Activated naive CD8-positive, alpha-beta T cell treated with anti-CD3 and anti-CD28 coated beads, Interleukin-2, amount 50 U/mL, for 16 hours (primary cell): ENCODE measurements around the gene CDC34.

Experiments
- DNase-seq: peaks from one replicate; pipeline ENCODE4 v3.0.0-alpha.2; 2020; ENCODE audit warnings: low read depth, low spot score

The CDC34 gene

GRCh38 chr19:497491-497868 is 34.1 kb upstream of the CDC34 start:
- DNase-seq = no peak

- no peak for DNase-seq
These were observed 33.6 kb upstream of the CDC34 start for GRCh38 chr19:497869-498510.

- no peak for DNase-seq
These were observed 33.1 kb upstream of the CDC34 start for GRCh38 chr19:498511-498891.

- DNase-seq = no peak
These were observed 32.5 kb upstream of the CDC34 start for GRCh38 chr19:498977-499623.

GRCh38 chr19:501646-502045 is 29.9 kb upstream of the CDC34 start:
- DNase-seq = no peak

GRCh38 chr19:504616-505015 is 26.9 kb upstream of the CDC34 start:
- no peak for DNase-seq

- DNase-seq = peak; percentile 86
These were observed 24.9 kb upstream of the CDC34 start for GRCh38 chr19:506404-507285.

- DNase-seq = peak; percentile 67
These were observed 24.0 kb upstream of the CDC34 start, which contains the start of gene TPGS1 for GRCh38 chr19:507286-508203. TSS of gene TPGS1 (plus strand) at chr19:507497. CDS start at chr19:507507, 10 bp downstream.

- DNase-seq = no peak
These were observed 23.1 kb upstream of the CDC34 start for GRCh38 chr19:508204-509150.

GRCh38 chr19:510606-511100 is 20.9 kb upstream of the CDC34 start:
- peak; percentile 88 for DNase-seq

GRCh38 chr19:511101-511851 is 20.3 kb upstream of the CDC34 start:
- no peak for DNase-seq

GRCh38 chr19:512547-513365 is 18.8 kb upstream of the CDC34 start:
- DNase-seq = no peak

GRCh38 chr19:513368-514165 is 18.0 kb upstream of the CDC34 start:
- DNase-seq = no peak

- DNase-seq = no peak
These were observed 17.3 kb upstream of the CDC34 start for GRCh38 chr19:514166-514663.

- no peak for DNase-seq
These were observed 13.6 kb upstream of the CDC34 start for GRCh38 chr19:517721-518597.

GRCh38 chr19:518598-519231 is 12.8 kb upstream of the CDC34 start:
- peak; percentile 47 for DNase-seq
